ENCODE measurements around the gene METAP2.

METAP2 gene

DNA sequence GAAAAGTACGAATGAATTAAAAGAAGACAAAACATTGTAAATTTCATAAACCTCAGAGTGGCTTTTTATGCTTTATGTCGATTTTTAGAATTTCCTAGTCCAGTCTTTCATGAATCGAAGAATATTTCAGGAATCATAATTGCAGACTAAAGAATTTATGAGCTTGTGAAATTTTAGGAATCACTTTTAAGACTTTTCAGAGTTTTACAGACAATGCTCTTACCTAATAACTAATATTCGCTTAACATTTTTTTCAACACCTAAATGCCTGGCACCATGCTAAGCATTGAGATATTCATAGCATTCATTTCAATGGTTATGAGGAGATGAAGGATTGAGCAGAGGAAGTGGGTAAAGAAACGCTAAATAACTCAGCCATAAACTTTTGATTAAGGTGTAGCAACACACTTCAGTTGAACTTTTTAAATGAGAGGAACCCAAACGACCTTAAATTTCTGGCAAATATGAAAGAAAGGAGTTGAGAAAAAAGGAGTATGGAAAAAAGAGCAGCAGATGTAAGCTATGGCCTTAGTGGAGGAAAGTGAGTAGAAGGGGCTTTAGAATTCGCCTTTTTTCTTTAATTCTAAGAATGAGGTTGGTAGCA lies 78.1 kb downstream of the METAP2 start:
- DNase-seq = no peak

DNA sequence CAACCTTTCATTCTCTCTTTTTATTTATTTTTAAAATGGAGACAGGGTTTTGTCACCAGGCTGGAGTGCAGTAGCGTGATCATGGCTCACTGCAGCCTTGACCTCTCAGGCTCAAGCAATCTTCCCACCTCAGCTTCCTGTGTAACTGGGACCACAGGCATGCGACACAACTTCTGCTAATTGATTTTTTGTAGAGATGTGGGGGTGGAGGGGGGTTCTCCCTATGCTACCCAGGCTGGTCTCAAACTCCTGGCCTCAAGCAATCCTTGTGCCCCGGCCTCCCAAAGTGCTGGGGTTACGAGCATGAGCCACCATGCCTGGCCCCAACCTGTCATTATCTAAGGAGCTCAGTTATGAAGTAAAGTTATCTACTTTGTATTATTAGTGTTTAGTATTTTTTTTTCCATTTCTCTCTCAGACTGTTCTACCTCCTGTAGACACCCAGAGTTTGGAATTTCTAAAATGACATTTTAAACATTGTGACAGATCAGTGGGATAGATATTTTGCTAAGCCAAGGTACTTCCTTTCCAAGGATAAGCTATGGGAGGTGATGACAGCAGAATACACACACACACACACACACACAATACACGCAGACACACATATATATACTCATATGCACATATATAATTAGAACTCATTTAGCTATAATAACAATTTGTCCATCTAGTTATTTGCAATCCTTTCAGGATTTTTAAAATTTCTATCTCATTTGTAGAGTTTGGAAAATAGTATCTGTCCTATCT lies 79.4 kb downstream of the METAP2 start:
- no peak for DNase-seq

DNA sequence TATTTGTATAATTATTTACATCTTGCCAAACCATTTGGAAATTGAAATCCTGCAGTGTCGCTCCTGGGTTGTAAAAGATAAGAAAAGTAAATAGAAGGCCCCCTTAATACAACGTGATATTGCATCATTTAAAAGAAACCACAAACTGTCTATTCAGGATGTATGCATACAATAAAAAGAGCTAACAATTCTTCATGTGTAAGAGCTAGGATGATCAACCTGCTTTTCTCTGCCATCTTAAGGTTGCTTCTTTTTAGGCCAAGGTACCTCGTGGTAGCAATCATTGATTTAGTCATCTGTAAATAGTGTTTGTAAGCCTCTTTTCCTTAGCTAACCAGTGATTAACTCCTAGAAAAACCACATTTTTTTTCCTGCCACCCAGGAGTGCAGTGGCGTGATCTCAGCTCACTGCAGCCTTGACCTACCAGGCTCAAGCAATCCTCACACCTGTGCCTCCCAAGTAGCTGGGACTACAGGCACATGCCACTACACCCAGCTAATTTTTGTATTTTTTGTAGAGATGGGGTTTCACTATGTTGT lies 80.7 kb downstream of the METAP2 start:
- no peak for DNase-seq

DNA sequence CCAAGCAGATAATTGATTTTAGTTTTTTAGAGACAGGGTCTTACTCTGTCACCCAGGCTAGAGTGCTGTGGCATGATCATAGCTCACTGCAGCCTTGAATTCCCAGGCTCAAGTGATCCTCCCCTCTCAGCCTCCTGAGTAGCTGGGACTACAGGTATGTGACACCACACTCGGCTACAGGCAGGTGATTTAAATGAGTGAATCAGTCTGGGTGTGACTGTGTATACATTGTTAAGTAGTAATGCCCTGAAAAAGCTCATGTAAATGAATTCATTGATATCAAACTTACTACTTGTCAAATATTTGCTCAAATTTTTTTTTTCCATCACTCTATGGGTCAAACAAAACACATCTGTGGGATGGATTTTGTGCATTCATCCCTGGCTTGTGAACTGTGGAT lies 83.7 kb downstream of the METAP2 start:
- DNase-seq = no peak

Measured in activated CD4-positive, alpha-beta T cell treated with anti-CD3 and anti-CD28 coated beads, Interleukin-2, amount 50 U/mL, for 4 hours (primary cell).